Gastrocnemius medialis (tissue), 4 donors: ENCODE measurements around the gene SPEG.

Source experiments
- POLR2A ChIP-seq, 2 donors: fragments of 450-650 bp; IDR thresholded peaks; one replicate each; pipeline ENCODE4 v1.6.1; 2017; ENCODE audit warnings: antibody characterized with exemption in 2 of 2, mild to moderate bottlenecking in 2 of 2, moderate library complexity in 2 of 2
- TF ChIP-seq, protein P1 (sequence below), 5 experiments: fragments of 450-650 bp in 3 of 5; fragments of 200-600 bp in 2 of 5; sonication (generic) in 2 of 5; IDR thresholded peaks in 4 of 5; conservative IDR thresholded peaks in 1 of 5; 1 replicate in 4 of 5; 2 replicates in 1 of 5; pipeline ENCODE4 v1.5.1; 2016 to 2019; ENCODE audit warnings: antibody characterized with exemption in 5 of 5, mild to moderate bottlenecking in 3 of 5, moderate library complexity in 3 of 5

DNA sequence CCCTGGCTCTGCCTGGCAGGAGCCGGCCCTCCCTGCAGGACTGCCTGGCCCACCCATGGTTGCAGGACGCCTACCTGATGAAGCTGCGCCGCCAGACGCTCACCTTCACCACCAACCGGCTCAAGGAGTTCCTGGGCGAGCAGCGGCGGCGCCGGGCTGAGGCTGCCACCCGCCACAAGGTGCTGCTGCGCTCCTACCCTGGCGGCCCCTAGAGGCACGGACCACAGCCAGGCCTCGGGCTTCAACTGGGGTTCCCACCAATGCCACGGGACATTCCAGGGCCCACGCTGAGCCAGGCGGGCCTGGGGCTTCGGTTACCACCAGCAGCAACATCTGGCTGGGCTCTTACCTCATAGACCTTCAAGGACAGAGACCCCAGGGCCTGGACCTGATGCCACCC is 57.9 kb downstream of the SPEG start:
- TF ChIP-seq POLR2A (IDR thresholded peaks at IDR 0.05) = no peak
- TF ChIP-seq, protein P1, sequence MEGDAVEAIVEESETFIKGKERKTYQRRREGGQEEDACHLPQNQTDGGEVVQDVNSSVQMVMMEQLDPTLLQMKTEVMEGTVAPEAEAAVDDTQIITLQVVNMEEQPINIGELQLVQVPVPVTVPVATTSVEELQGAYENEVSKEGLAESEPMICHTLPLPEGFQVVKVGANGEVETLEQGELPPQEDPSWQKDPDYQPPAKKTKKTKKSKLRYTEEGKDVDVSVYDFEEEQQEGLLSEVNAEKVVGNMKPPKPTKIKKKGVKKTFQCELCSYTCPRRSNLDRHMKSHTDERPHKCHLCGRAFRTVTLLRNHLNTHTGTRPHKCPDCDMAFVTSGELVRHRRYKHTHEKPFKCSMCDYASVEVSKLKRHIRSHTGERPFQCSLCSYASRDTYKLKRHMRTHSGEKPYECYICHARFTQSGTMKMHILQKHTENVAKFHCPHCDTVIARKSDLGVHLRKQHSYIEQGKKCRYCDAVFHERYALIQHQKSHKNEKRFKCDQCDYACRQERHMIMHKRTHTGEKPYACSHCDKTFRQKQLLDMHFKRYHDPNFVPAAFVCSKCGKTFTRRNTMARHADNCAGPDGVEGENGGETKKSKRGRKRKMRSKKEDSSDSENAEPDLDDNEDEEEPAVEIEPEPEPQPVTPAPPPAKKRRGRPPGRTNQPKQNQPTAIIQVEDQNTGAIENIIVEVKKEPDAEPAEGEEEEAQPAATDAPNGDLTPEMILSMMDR (IDR thresholded peaks at IDR 0.05 in 4 of 5, conservative IDR thresholded peaks at IDR 0.05 in 1 of 5) = no peak
